ENCODE measurements around the gene CRYBB2. TPM values are rescaled to one million over a fixed set of nuclear protein-coding genes. Genes with fewer than 3 reads are reported as not detected.

CRYBB2 gene
- total and polyA plus RNA-seq, 2 donors (not counting 1 experiment from before 2014, with no cell fraction given): not detected

- H3K36me3 ChIP-seq (replicated peaks in 1 of 2; ENCODE audit: control extremely low read depth in 1 of 2, control insufficient read depth in 1 of 2, extremely low read depth in 1 of 2, insufficient read depth in 2 of 2, low read length in 1 of 2): no peaks in the 10 kb centered on the region
- intact Hi-C loops (cut with micrococcal nuclease): no loop called here
- H3K27ac Mint-ChIP-seq: no peak within 1 kb of the TSS
- no peak within 1 kb of the TSS for H3K27ac ChIP-seq (ENCODE audit: low read length in 2 of 2)
- H3K4me1 ChIP-seq (ENCODE audit: control insufficient read depth in 2 of 2, insufficient read depth in 2 of 2, low read length in 2 of 2): no peaks in the 10 kb centered on the region
- POLR2A ChIA-PET: no interaction called here
- 80% methylated on average over 17 of the region's 17 CpGs for WGBS (ENCODE audit: insufficient coverage)
- H2AFZ ChIP-seq (ENCODE audit: insufficient read depth, low read depth, low read length, poor library complexity, severe bottlenecking): no peak within 1 kb of the TSS
- no peaks in the 10 kb centered on the region for H3K4me1 Mint-ChIP-seq
- CTCF ChIA-PET: interaction anchor here (0.6 to 1.0 kb wide), 2 partner anchors 11 to 86 kb away, joined by 3 read pairs; no protein-coding TSS in a partner anchor
- no peaks in the 10 kb centered on the region for H3K9me3 Mint-ChIP-seq (ENCODE audit: insufficient read depth)
- no peak within 1 kb of the TSS for H3K9ac ChIP-seq (ENCODE audit: low read length)
- H3K4me3 Mint-ChIP-seq: no peak within 1 kb of the TSS
- DNase-seq: no peak
- peaks cover 17% of the 10 kb centered on the region for H3K27me3 Mint-ChIP-seq
- no peaks in the 10 kb centered on the region for H4K20me1 ChIP-seq (ENCODE audit: control insufficient read depth, insufficient read depth, low read length, poor library complexity, severe bottlenecking)
- no peak within 1 kb of the TSS for H3K4me2 ChIP-seq (replicated peaks; ENCODE audit: low read depth, low read length, poor library complexity, severe bottlenecking)
- peaks cover 0 to 2% (median 0%) of the 10 kb centered on the region in 3 donors for H3K9me3 ChIP-seq (ENCODE audit: control extremely low read depth in 1 of 3, control insufficient read depth in 2 of 3, insufficient read depth in 1 of 3, low read length in 2 of 3)
- H3K27me3 ChIP-seq (replicated peaks in 1 of 4; ENCODE audit: control extremely low read depth in 1 of 4, control insufficient read depth in 3 of 4, insufficient read depth in 4 of 4, low read length in 3 of 4): no peaks in the 10 kb centered on the region
- H3K79me2 ChIP-seq (ENCODE audit: control insufficient read depth, insufficient read depth, low read length): no peaks in the 10 kb centered on the region
- TF ChIP-seq CTCF (IDR thresholded peaks at IDR 0.05) (no peak), EZH2 (IDR thresholded peaks at IDR 0.05; ENCODE audit: borderline replicate concordance, insufficient read depth, low read depth, low read length, poor library complexity, severe bottlenecking) (no peak)
- H3K4me3 ChIP-seq (ENCODE audit: control extremely low read depth in 1 of 5, extremely low read depth in 1 of 5, insufficient read depth in 1 of 5, low read depth in 2 of 5, low read length in 4 of 5): no peak within 1 kb of the TSS
- ATAC-seq (ENCODE audit: low read depth): no peak
Measured at GRCh38 chr22:25199731-25200520, 19.5 kb upstream of the CRYBB2 start, which contains the start of gene CRYBB3. Gene CRYBB3 (plus strand): TSS chr22:25199858. CDS start chr22:25201397, 1,539 bp downstream.

- ChIA-PET CTCF (interaction anchor here (0.7 to 3.4 kb wide), 4 partner anchors 12 to 1160 kb away, joined by 3 to 16 read pairs (median 4); no protein-coding TSS in a partner anchor), POLR2A (no interaction called here)
- intact Hi-C loops (cut with micrococcal nuclease): no loop called here
- Histone ChIP-seq H3K4me3 (ENCODE audit: control extremely low read depth in 1 of 5, extremely low read depth in 1 of 5, insufficient read depth in 1 of 5, low read depth in 2 of 5, low read length in 4 of 5) (no peak overlapping the region), H3K9ac (ENCODE audit: low read length) (no peak overlapping the region), H3K4me2 (replicated peaks; ENCODE audit: low read depth, low read length, poor library complexity, severe bottlenecking) (no peak overlapping the region), H3K79me2 (ENCODE audit: control insufficient read depth, insufficient read depth, low read length) (no peaks in the 10 kb centered on the region), H4K20me1 (ENCODE audit: control insufficient read depth, insufficient read depth, low read length, poor library complexity, severe bottlenecking) (no peaks in the 10 kb centered on the region), H2AFZ (ENCODE audit: insufficient read depth, low read depth, low read length, poor library complexity, severe bottlenecking) (no peak overlapping the region), H3K4me1 (ENCODE audit: control insufficient read depth in 2 of 2, insufficient read depth in 2 of 2, low read length in 2 of 2) (no peaks in the 10 kb centered on the region), H3K27me3 (replicated peaks in 1 of 4; ENCODE audit: control extremely low read depth in 1 of 4, control insufficient read depth in 3 of 4, insufficient read depth in 4 of 4, low read length in 3 of 4) (no peaks in the 10 kb centered on the region), H3K27ac (ENCODE audit: low read length in 2 of 2) (no peak overlapping the region), H3K36me3 (replicated peaks in 1 of 2; ENCODE audit: control extremely low read depth in 1 of 2, control insufficient read depth in 1 of 2, extremely low read depth in 1 of 2, insufficient read depth in 2 of 2, low read length in 1 of 2) (no peaks in the 10 kb centered on the region), H3K9me3 (ENCODE audit: control extremely low read depth in 1 of 3, control insufficient read depth in 2 of 3, insufficient read depth in 1 of 3, low read length in 2 of 3) (peaks cover 0 to 2% (median 0%) of the 10 kb centered on the region in 3 donors)
- H3K4me1 Mint-ChIP-seq: no peaks in the 10 kb centered on the region
- DNase-seq (no peak), ATAC-seq (ENCODE audit: low read depth) (no peak)
- WGBS (ENCODE audit: insufficient coverage): 70% methylated on average over 7 of the region's 7 CpGs
- H3K27me3 Mint-ChIP-seq: peaks cover 17% of the 10 kb centered on the region
- no peak overlapping the region for H3K4me3 Mint-ChIP-seq
- TF ChIP-seq EZH2 (IDR thresholded peaks at IDR 0.05; ENCODE audit: borderline replicate concordance, insufficient read depth, low read depth, low read length, poor library complexity, severe bottlenecking): no peak
- TF ChIP-seq CTCF (IDR thresholded peaks at IDR 0.05): no peak
- H3K9me3 Mint-ChIP-seq (ENCODE audit: insufficient read depth): no peaks in the 10 kb centered on the region
- H3K27ac Mint-ChIP-seq: no peak overlapping the region
Measured at GRCh38 chr22:25200967-25201366, 18.5 kb upstream of the CRYBB2 start.
